Superior temporal gyrus (tissue), 1 donor: ENCODE results near the gene ARHGAP18.
"Not testable (repeated sequence)": the region's sequence is repeated elsewhere in the genome, so short reads cannot be mapped to it uniquely, and the experiment has no call there.

Source experiments
- DNase-seq: peaks from one replicate; pipeline ENCODE4 v3.0.0-alpha.2; 2016; ENCODE audit errors: extremely low spot score

Gene ARHGAP18

GRCh38 chr6:129586815-129587214 lies 123.2 kb downstream of the ARHGAP18 start:
- no peak for DNase-seq

GRCh38 chr6:129583866-129584265 lies 126.1 kb downstream of the ARHGAP18 start:
- no peak for DNase-seq

- DNase-seq = no peak
Observed at GRCh38 chr6:129578315-129578714, 131.7 kb downstream of the ARHGAP18 start.

- DNase-seq = no peak
Observed at GRCh38 chr6:129577691-129578090, 132.3 kb downstream of the ARHGAP18 start.

- DNase-seq = no peak
Observed at GRCh38 chr6:129576456-129576855, 133.5 kb downstream of the ARHGAP18 start.

GRCh38 chr6:129575378-129576118 lies 134.4 kb downstream of the ARHGAP18 start:
- peak; percentile 86 for DNase-seq

- DNase-seq = not testable (repeated sequence)
Observed at GRCh38 chr6:129574605-129575004, 135.4 kb downstream of the ARHGAP18 start.

- not testable (repeated sequence) for DNase-seq
Observed at GRCh38 chr6:129570929-129571328, 139.0 kb downstream of the ARHGAP18 start.

GRCh38 chr6:129568015-129568414 lies 142.0 kb downstream of the ARHGAP18 start:
- DNase-seq = no peak

GRCh38 chr6:129567374-129567773 lies 142.6 kb downstream of the ARHGAP18 start:
- DNase-seq = no peak

GRCh38 chr6:129565811-129566210 lies 144.2 kb downstream of the ARHGAP18 start:
- DNase-seq = no peak

GRCh38 chr6:129565366-129565765 lies 144.6 kb downstream of the ARHGAP18 start:
- no peak for DNase-seq

- DNase-seq = no peak
Observed at GRCh38 chr6:129558248-129558647, 151.7 kb downstream of the ARHGAP18 start.

GRCh38 chr6:129555206-129555832 lies 154.7 kb downstream of the ARHGAP18 start:
- no peak for DNase-seq

GRCh38 chr6:129552413-129552812 lies 157.6 kb downstream of the ARHGAP18 start:
- no peak for DNase-seq

- peak; percentile 50 for DNase-seq
Observed at GRCh38 chr6:129551486-129551885, 158.5 kb downstream of the ARHGAP18 start.

- DNase-seq = no peak
Observed at GRCh38 chr6:129546702-129547101, 163.3 kb downstream of the ARHGAP18 start.

GRCh38 chr6:129544892-129545612 lies 164.9 kb downstream of the ARHGAP18 start:
- DNase-seq = no peak

GRCh38 chr6:129543981-129544380 lies 166.0 kb downstream of the ARHGAP18 start:
- no peak for DNase-seq

GRCh38 chr6:129542705-129543104 lies 167.3 kb downstream of the ARHGAP18 start:
- no peak for DNase-seq

- DNase-seq = no peak
Observed at GRCh38 chr6:129539032-129539431, 170.9 kb downstream of the ARHGAP18 start.

GRCh38 chr6:129536271-129536670 lies 173.7 kb downstream of the ARHGAP18 start:
- DNase-seq = peak; percentile 70

GRCh38 chr6:129534926-129535325 lies 175.1 kb downstream of the ARHGAP18 start:
- DNase-seq = no peak
